CD4-positive, CD25-positive, alpha-beta regulatory T cell (primary cell): ENCODE results near the gene PCDH15. TPM values are rescaled to one million over a fixed set of nuclear protein-coding genes. Genes with fewer than 3 reads are reported as not detected.

ENCODE experiments used
- ATAC-seq, 2 donors: fragments of 150-1000 bp; cut with Tn5 transposase; one replicate each; pipeline ENCODE4 v1.10.0; 2021; ENCODE audit warnings: low read depth in 2 of 2, moderate number of reproducible peaks in 2 of 2, moderate library complexity in 1 of 2
- DNase-seq, 3 donors: peaks; one replicate each; pipeline versions ENCODE4 v3.0.0 to v3.0.0-alpha.2; 2012 to 2022; ENCODE audit warnings: mixed read lengths in 1 of 3
- H3K27ac ChIP-seq: one replicate; pipeline ENCODE4 v1.7.0; 2013; ENCODE audit warnings: mild to moderate bottlenecking, low read length; ENCODE audit not compliant: insufficient read depth, poor library complexity, severe bottlenecking
- H3K27me3 ChIP-seq: one replicate; pipeline ENCODE4 v1.7.0; 2013; ENCODE audit warnings: low read length; ENCODE audit not compliant: control insufficient read depth, insufficient read depth
- H3K36me3 ChIP-seq: one replicate; pipeline ENCODE4 v1.7.0; 2013; ENCODE audit warnings: mild to moderate bottlenecking, low read length, moderate library complexity; ENCODE audit not compliant: control insufficient read depth, insufficient read depth
- H3K4me1 ChIP-seq: 2 replicates; pipeline ENCODE4 v1.7.0; 2013; ENCODE audit warnings: mild to moderate bottlenecking, low read length; ENCODE audit not compliant: insufficient read depth, control insufficient read depth, poor library complexity, severe bottlenecking
- H3K4me3 ChIP-seq: one replicate; pipeline ENCODE4 v1.7.0; 2013; ENCODE audit warnings: low read depth, mild to moderate bottlenecking, low read length, moderate library complexity
- H3K9me3 ChIP-seq, 2 experiments: 1 replicate in 1 of 2; 2 replicates in 1 of 2; pipeline ENCODE4 v1.7.0; 2013; ENCODE audit warnings: low read length in 2 of 2, mild to moderate bottlenecking in 1 of 2, moderate library complexity in 1 of 2; ENCODE audit not compliant: control insufficient read depth in 2 of 2
- H3K27ac Mint-ChIP-seq, 3 donors: one replicate each; pipeline ENCODE4 v1.8.0; 2020 to 2022; ENCODE audit warnings: mild to moderate bottlenecking in 3 of 3, mixed read lengths in 3 of 3, moderate library complexity in 2 of 3
- H3K27me3 Mint-ChIP-seq: one replicate; pipeline ENCODE4 v1.8.0; 2022; ENCODE audit warnings: mild to moderate bottlenecking, mixed read lengths
- H3K36me3 Mint-ChIP-seq: one replicate; pipeline ENCODE4 v1.8.0; 2020; ENCODE audit warnings: mixed read lengths
- H3K4me1 Mint-ChIP-seq, 4 donors: one replicate each; pipeline ENCODE4 v1.8.0; 2020 to 2022; ENCODE audit warnings: mixed read lengths in 4 of 4, mild to moderate bottlenecking in 1 of 4
- H3K4me3 Mint-ChIP-seq, 4 donors: one replicate each; pipeline ENCODE4 v1.8.0; 2020 to 2022; ENCODE audit warnings: mild to moderate bottlenecking in 4 of 4, mixed read lengths in 4 of 4, moderate library complexity in 3 of 4
- H3K9me3 Mint-ChIP-seq, 7 donors: one replicate each; pipeline ENCODE4 v1.8.0; 2020 to 2022; ENCODE audit warnings: mixed read lengths in 7 of 7, mild to moderate bottlenecking in 3 of 7, moderate library complexity in 2 of 7
- polyA plus RNA-seq, 4 donors: library from polyadenylated mRNA; unstranded; fragments of 300-500 nt; fragmentation: Illumina TruSeq; gene quantifications; one replicate each; pipeline ENCODE4 v1.2.3, GENCODE V29; 2021
- total RNA-seq: library from RNA; stranded (reverse); gene quantifications from one replicate; pipeline ENCODE4 v1.2.3, GENCODE V29; 2022

Gene PCDH15
- total and polyA plus RNA-seq, 5 donors from 2014 or later, result not detected

GRCh38 chr10:54081950-54082349, 719.1 kb downstream of the PCDH15 start:
- Mint-ChIP-seq H3K27ac (no peak overlapping the region), H3K27me3 (no peaks in the 10 kb centered on the region), H3K36me3 (no peaks in the 10 kb centered on the region)

DNA sequence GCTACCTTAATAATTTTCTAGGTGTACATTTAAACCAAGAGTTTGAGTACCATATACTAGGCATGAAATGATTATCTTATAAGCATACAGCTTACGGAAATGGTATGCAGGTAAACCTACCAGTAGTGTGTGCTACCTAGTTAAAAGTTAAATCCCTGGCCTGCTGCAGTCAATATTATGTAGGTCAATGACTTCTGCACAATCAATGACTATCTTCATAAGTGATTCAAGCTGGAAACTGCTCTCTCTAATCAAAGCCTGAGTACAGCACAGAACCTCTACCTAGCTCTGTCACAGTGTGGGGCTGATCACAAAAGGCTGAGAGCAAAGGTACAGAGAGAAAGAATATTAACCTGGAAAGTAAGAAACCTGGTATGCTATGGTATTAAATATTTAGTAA, 733.7 kb downstream of the PCDH15 start:
- Mint-ChIP-seq H3K27me3 (no peaks in the 10 kb centered on the region), H3K4me3 (no peak overlapping the region), H3K9me3 (peaks cover 0 to 4% (median 2%) of the 10 kb centered on the region in 7 donors), H3K4me1 (no peaks in the 10 kb centered on the region), H3K36me3 (no peaks in the 10 kb centered on the region), H3K27ac (no peak overlapping the region)
- Histone ChIP-seq H3K4me3 (no peak overlapping the region), H3K9me3 (peaks cover under 1 to 11% of the 10 kb centered on the region in 2 experiments), H3K27me3 (no peaks in the 10 kb centered on the region), H3K4me1 (no peaks in the 10 kb centered on the region), H3K36me3 (no peaks in the 10 kb centered on the region), H3K27ac (no peak overlapping the region)
- DNase-seq (no peak), ATAC-seq (no peak)

More at GRCh38 chr10:54081950-54082349, 719.1 kb downstream of the PCDH15 start:
- H3K4me1 Mint-ChIP-seq, result no peaks in the 10 kb centered on the region
- H3K9me3 Mint-ChIP-seq, result peaks cover 2 to 8% (median 5%) of the 10 kb centered on the region in 7 donors
- H3K9me3 ChIP-seq, result no peaks in the 10 kb centered on the region
- DNase-seq (no peak), ATAC-seq (no peak)
- H3K27me3 ChIP-seq, result no peaks in the 10 kb centered on the region
- H3K4me3 ChIP-seq, result no peak overlapping the region
- no peak overlapping the region for H3K27ac ChIP-seq
- no peaks in the 10 kb centered on the region for H3K36me3 ChIP-seq
- H3K4me3 Mint-ChIP-seq, result no peak overlapping the region
- H3K4me1 ChIP-seq, result no peaks in the 10 kb centered on the region

- no peak for DNase-seq
- no peaks in the 10 kb centered on the region for H3K36me3 Mint-ChIP-seq
- Histone ChIP-seq H3K4me1 (no peaks in the 10 kb centered on the region), H3K36me3 (no peaks in the 10 kb centered on the region), H3K27ac (no peak overlapping the region), H3K4me3 (no peak overlapping the region), H3K9me3 (peaks cover 0 to 11% of the 10 kb centered on the region in 2 experiments), H3K27me3 (no peaks in the 10 kb centered on the region)
- H3K4me3 Mint-ChIP-seq, result no peak overlapping the region
- H3K27ac Mint-ChIP-seq, result no peak overlapping the region
- no peak for ATAC-seq
- H3K9me3 Mint-ChIP-seq, result peaks cover 0 to 4% (median 2%) of the 10 kb centered on the region in 7 donors
- H3K4me1 Mint-ChIP-seq, result no peaks in the 10 kb centered on the region
- H3K27me3 Mint-ChIP-seq, result no peaks in the 10 kb centered on the region
These were observed 734.4 kb downstream of the PCDH15 start for GRCh38 chr10:54066646-54067045.

DNA sequence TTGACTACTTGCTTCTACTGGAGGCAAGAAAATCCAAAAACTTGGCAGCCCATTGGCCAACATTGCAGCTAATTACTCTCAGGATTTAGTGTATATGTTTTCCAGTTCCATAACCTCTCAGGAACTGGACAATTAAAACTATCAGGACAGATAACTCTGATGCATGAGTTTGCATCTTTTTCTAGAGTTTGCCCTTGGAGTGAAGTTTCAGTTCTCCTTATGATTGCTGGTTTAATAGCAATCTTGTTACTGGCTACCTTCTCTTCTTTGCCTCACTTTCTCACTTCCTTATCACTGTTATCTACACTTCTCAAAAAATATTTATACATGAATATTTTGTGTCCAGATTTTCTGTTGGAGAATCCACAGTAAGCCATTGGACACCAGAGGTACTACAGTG, 735.9 kb downstream of the PCDH15 start:
- ATAC-seq (no peak), DNase-seq (no peak)
- H3K36me3 ChIP-seq, result no peaks in the 10 kb centered on the region
- H3K36me3 Mint-ChIP-seq, result no peaks in the 10 kb centered on the region
- H3K27me3 ChIP-seq, result no peaks in the 10 kb centered on the region
- no peak overlapping the region for H3K4me3 ChIP-seq
- no peak overlapping the region for H3K4me3 Mint-ChIP-seq
- peaks cover 0 to 8% (median 2%) of the 10 kb centered on the region in 7 donors for H3K9me3 Mint-ChIP-seq
- no peaks in the 10 kb centered on the region for H3K4me1 ChIP-seq
- no peaks in the 10 kb centered on the region for H3K4me1 Mint-ChIP-seq
- no peaks in the 10 kb centered on the region for H3K27me3 Mint-ChIP-seq
- no peak overlapping the region for H3K27ac Mint-ChIP-seq
- H3K9me3 ChIP-seq, result peaks cover 0 to 11% of the 10 kb centered on the region in 2 experiments
- H3K27ac ChIP-seq, result no peak overlapping the region

DNA sequence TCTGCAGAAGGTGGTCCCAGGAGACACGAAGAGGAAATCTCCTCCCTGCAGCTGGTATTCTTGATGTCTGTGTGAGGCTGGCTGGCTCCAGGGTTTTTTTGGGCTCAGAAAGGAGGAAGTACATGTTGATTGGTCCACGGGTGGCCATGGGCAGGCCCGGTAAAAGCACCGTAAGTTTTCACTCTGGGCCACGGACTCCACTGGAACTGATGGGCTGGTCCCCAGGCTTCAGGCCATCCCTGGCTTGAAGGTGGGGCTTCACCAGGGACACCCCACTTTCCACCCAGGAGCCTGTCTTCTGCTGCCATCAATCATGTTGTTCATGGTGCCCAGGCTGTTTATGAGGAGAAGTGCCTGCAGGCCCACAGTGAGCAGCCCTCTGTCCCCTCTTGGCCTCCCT, 736.8 kb downstream of the PCDH15 start:
- H3K4me1 ChIP-seq, result no peaks in the 10 kb centered on the region
- ATAC-seq (no peak), DNase-seq (no peak)
- Mint-ChIP-seq H3K27ac (no peak overlapping the region), H3K4me3 (no peak overlapping the region), H3K36me3 (no peaks in the 10 kb centered on the region), H3K9me3 (peaks cover 2 to 9% (median 4%) of the 10 kb centered on the region in 7 donors), H3K27me3 (no peaks in the 10 kb centered on the region), H3K4me1 (no peaks in the 10 kb centered on the region)
- no peak overlapping the region for H3K27ac ChIP-seq
- H3K9me3 ChIP-seq, result peaks cover 0 to 15% of the 10 kb centered on the region in 2 experiments
- H3K36me3 ChIP-seq, result no peaks in the 10 kb centered on the region
- H3K4me3 ChIP-seq, result no peak overlapping the region
- H3K27me3 ChIP-seq, result no peaks in the 10 kb centered on the region

DNA sequence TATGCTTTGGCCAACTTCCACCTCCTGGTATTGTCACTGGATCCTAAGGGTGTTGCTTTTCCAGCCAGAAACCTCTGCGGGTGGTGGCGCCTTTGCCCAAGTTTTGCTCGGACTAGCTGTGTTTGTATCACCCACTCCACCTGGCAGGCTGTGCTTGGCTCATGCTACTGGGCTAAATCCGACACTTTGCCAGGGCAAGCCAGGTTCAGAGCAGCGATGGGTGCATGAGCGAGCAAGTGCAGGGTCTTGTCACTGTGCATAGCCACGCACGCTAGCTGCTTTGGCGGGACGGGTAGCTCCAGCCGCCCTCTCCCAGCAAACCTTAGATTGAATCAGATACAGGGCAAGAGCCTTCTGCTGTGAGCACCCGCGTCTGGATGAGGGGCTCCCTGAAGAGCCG, 737.5 kb downstream of the PCDH15 start:
- no peak for DNase-seq
- no peaks in the 10 kb centered on the region for H3K4me1 Mint-ChIP-seq
- H3K9me3 Mint-ChIP-seq, result peaks cover 2 to 10% (median 8%) of the 10 kb centered on the region in 7 donors
- Histone ChIP-seq H3K4me3 (no peak overlapping the region), H3K27me3 (no peaks in the 10 kb centered on the region), H3K9me3 (peaks cover 0 to 15% of the 10 kb centered on the region in 2 experiments), H3K36me3 (no peaks in the 10 kb centered on the region), H3K27ac (no peak overlapping the region), H3K4me1 (no peaks in the 10 kb centered on the region)
- H3K36me3 Mint-ChIP-seq, result no peaks in the 10 kb centered on the region
- no peaks in the 10 kb centered on the region for H3K27me3 Mint-ChIP-seq
- H3K27ac Mint-ChIP-seq, result no peak overlapping the region
- ATAC-seq, result no peak
- no peak overlapping the region for H3K4me3 Mint-ChIP-seq

DNA sequence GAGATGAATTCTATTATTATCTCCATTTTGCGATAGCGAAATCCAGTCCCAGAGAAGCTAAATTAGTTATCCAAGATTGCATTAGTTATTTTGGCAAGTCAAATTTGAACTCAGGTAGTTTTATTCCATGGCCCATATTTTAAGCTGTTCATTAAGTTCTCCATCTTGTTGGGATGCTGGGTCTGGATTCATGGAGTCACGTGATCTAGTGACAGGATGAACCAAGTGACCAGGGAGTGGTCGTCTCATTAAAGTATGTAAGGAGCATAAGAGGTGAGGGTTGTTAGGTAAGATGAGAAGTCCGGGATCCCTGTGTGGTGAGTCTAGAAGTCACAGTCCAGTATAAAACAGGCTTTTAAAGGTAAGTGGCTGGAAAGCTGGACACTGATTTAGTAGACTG, 740.5 kb downstream of the PCDH15 start:
- no peak overlapping the region for H3K27ac Mint-ChIP-seq
- Histone ChIP-seq H3K4me1 (no peaks in the 10 kb centered on the region), H3K27ac (no peak overlapping the region), H3K27me3 (no peaks in the 10 kb centered on the region), H3K4me3 (no peak overlapping the region), H3K36me3 (no peaks in the 10 kb centered on the region), H3K9me3 (peaks cover 0 to 16% of the 10 kb centered on the region in 2 experiments)
- ATAC-seq (no peak), DNase-seq (no peak)
- no peaks in the 10 kb centered on the region for H3K27me3 Mint-ChIP-seq
- no peak overlapping the region for H3K4me3 Mint-ChIP-seq
- peaks cover 4 to 22% (median 15%) of the 10 kb centered on the region in 7 donors for H3K9me3 Mint-ChIP-seq
- no peaks in the 10 kb centered on the region for H3K4me1 Mint-ChIP-seq
- H3K36me3 Mint-ChIP-seq, result no peaks in the 10 kb centered on the region

GRCh38 chr10:54057357-54057756, 743.7 kb downstream of the PCDH15 start:
- no peak overlapping the region for H3K4me3 ChIP-seq
- no peak for ATAC-seq
- Mint-ChIP-seq H3K9me3 (peaks cover 9 to 27% (median 19%) of the 10 kb centered on the region in 7 donors), H3K36me3 (no peaks in the 10 kb centered on the region), H3K27ac (no peak overlapping the region), H3K27me3 (no peaks in the 10 kb centered on the region), H3K4me3 (no peak overlapping the region), H3K4me1 (no peaks in the 10 kb centered on the region)
- no peaks in the 10 kb centered on the region for H3K36me3 ChIP-seq
- H3K27ac ChIP-seq, result no peak overlapping the region
- DNase-seq, result no peak
- H3K9me3 ChIP-seq, result peaks cover 0 to 8% of the 10 kb centered on the region in 2 experiments
- no peaks in the 10 kb centered on the region for H3K4me1 ChIP-seq
- no peaks in the 10 kb centered on the region for H3K27me3 ChIP-seq
